ENCODE results near the gene C19orf12. TPM values are rescaled to one million over a fixed set of nuclear protein-coding genes. Genes with fewer than 3 reads are reported as not detected.

C19orf12 gene
- polyA plus RNA-seq, 6 donors from 2014 or later = 8.2 to 24.0 (median 15.3) TPM

GRCh38 chr19:29700498-29700897 is 14.6 kb downstream of the C19orf12 start:
- peak overlapping the region in 1 of 6 donors; percentile 30 for H3K27ac Mint-ChIP-seq
- no peaks in the 10 kb centered on the region for H3K36me3 Mint-ChIP-seq
- DNase-seq = no peak
- no peaks in the 10 kb centered on the region for H3K27me3 Mint-ChIP-seq
- no peaks in the 10 kb centered on the region for H3K9me3 Mint-ChIP-seq
- ATAC-seq (ENCODE audit: low read depth in 2 of 2) = no peak
- H3K4me1 Mint-ChIP-seq = peaks cover 7 to 9% (median 9%) of the 10 kb centered on the region in 3 donors
- no peak overlapping the region for H3K4me3 Mint-ChIP-seq

GRCh38 chr19:29699861-29700260 is 15.2 kb downstream of the C19orf12 start:
- no peaks in the 10 kb centered on the region for H3K36me3 Mint-ChIP-seq
- peaks cover 8 to 15% (median 9%) of the 10 kb centered on the region in 3 donors for H3K4me1 Mint-ChIP-seq
- no peaks in the 10 kb centered on the region for H3K27me3 Mint-ChIP-seq
- H3K27ac Mint-ChIP-seq = no peak overlapping the region
- H3K4me3 Mint-ChIP-seq = no peak overlapping the region
- DNase-seq = no peak
- ATAC-seq (ENCODE audit: low read depth in 2 of 2) = no peak
- H3K9me3 Mint-ChIP-seq = no peaks in the 10 kb centered on the region

GRCh38 chr19:29697523-29698261 is 17.4 kb downstream of the C19orf12 start:
- no peak for ATAC-seq (ENCODE audit: low read depth in 2 of 2)

GRCh38 chr19:29696565-29696846 is 18.6 kb downstream of the C19orf12 start:
- ATAC-seq (ENCODE audit: low read depth in 2 of 2) (no peak), DNase-seq (no peak)
- Mint-ChIP-seq H3K27ac (peak overlapping the region in 3 of 6 donors; percentile 57 to 95 (median 91)), H3K27me3 (no peaks in the 10 kb centered on the region), H3K4me1 (peaks cover 22 to 34% (median 32%) of the 10 kb centered on the region in 3 donors), H3K9me3 (no peaks in the 10 kb centered on the region), H3K36me3 (no peaks in the 10 kb centered on the region), H3K4me3 (no peak overlapping the region)

More at GRCh38 chr19:29697523-29698261, 17.4 kb downstream of the C19orf12 start:
- Mint-ChIP-seq H3K27ac (peak overlapping the region in 5 of 6 donors; percentile 54 to 93 (median 81)), H3K4me3 (no peak overlapping the region), H3K4me1 (peaks cover 22 to 32% (median 28%) of the 10 kb centered on the region in 3 donors), H3K9me3 (no peaks in the 10 kb centered on the region), H3K36me3 (no peaks in the 10 kb centered on the region), H3K27me3 (no peaks in the 10 kb centered on the region)
- DNase-seq = no peak

GRCh38 chr19:29695765-29696564 is 19.1 kb downstream of the C19orf12 start:
- Mint-ChIP-seq H3K27ac (peak overlapping the region; percentile 11 to 95 (median 66)), H3K4me1 (peaks cover 22 to 36% (median 35%) of the 10 kb centered on the region in 3 donors), H3K27me3 (no peaks in the 10 kb centered on the region), H3K36me3 (no peaks in the 10 kb centered on the region), H3K4me3 (peak overlapping the region in 1 of 8 donors; percentile 47), H3K9me3 (no peaks in the 10 kb centered on the region)
- ATAC-seq (ENCODE audit: low read depth in 2 of 2) = no peak
- no peak for DNase-seq

- Mint-ChIP-seq H3K4me3 (peak overlapping the region in 1 of 8 donors; percentile 35), H3K27ac (peak overlapping the region; percentile 69 to 92 (median 80)), H3K4me1 (peaks cover 22 to 39% (median 38%) of the 10 kb centered on the region in 3 donors), H3K9me3 (no peaks in the 10 kb centered on the region), H3K27me3 (no peaks in the 10 kb centered on the region), H3K36me3 (no peaks in the 10 kb centered on the region)
- DNase-seq (peak; percentile 67), ATAC-seq (ENCODE audit: low read depth in 2 of 2) (peak; percentile 93 to 96)
These were observed 20.1 kb downstream of the C19orf12 start for GRCh38 chr19:29694669-29695627.

- Mint-ChIP-seq H3K36me3 (peaks cover 0 to 6% of the 10 kb centered on the region in 2 donors), H3K27ac (peak overlapping the region; percentile 44 to 92 (median 76)), H3K9me3 (peaks cover 0 to 4% (median 0%) of the 10 kb centered on the region in 7 donors), H3K4me1 (peaks cover 22 to 43% (median 42%) of the 10 kb centered on the region in 3 donors), H3K27me3 (no peaks in the 10 kb centered on the region), H3K4me3 (peak overlapping the region in 1 of 8 donors; percentile 6)
- no peak for ATAC-seq (ENCODE audit: low read depth in 2 of 2)
- no peak for DNase-seq
These were observed 20.9 kb downstream of the C19orf12 start for GRCh38 chr19:29694161-29694560.

- no peak for DNase-seq
- peaks cover 0 to 7% (median 6%) of the 10 kb centered on the region in 3 donors for H3K27me3 Mint-ChIP-seq
- peaks cover 0 to 6% of the 10 kb centered on the region in 2 donors for H3K36me3 Mint-ChIP-seq
- peaks cover 19 to 42% (median 38%) of the 10 kb centered on the region in 3 donors for H3K4me1 Mint-ChIP-seq
- peaks cover 0 to 4% (median 0%) of the 10 kb centered on the region in 7 donors for H3K9me3 Mint-ChIP-seq
- peak overlapping the region; percentile 20 to 64 (median 42) for H3K27ac Mint-ChIP-seq
- H3K4me3 Mint-ChIP-seq = no peak overlapping the region
- ATAC-seq (ENCODE audit: low read depth in 2 of 2) = peak in 1 of 2 donors; percentile 22
These were observed 24.2 kb downstream of the C19orf12 start for GRCh38 chr19:29690842-29691241.

- Mint-ChIP-seq H3K36me3 (peaks cover 0 to 6% of the 10 kb centered on the region in 2 donors), H3K27ac (no peak overlapping the region), H3K27me3 (peaks cover 0 to 7% (median 6%) of the 10 kb centered on the region in 3 donors), H3K4me1 (peaks cover 0 to 20% (median 11%) of the 10 kb centered on the region in 3 donors), H3K4me3 (no peak overlapping the region), H3K9me3 (peaks cover 0 to 4% (median 0%) of the 10 kb centered on the region in 7 donors)
- ATAC-seq (ENCODE audit: low read depth in 2 of 2) (no peak), DNase-seq (no peak)
These were observed 26.9 kb downstream of the C19orf12 start for GRCh38 chr19:29687897-29688728.

GRCh38 chr19:29687244-29687896 is 27.7 kb downstream of the C19orf12 start:
- peaks cover 0 to 18% (median 11%) of the 10 kb centered on the region in 3 donors for H3K4me1 Mint-ChIP-seq
- ATAC-seq (ENCODE audit: low read depth in 2 of 2) (no peak), DNase-seq (no peak)
- H3K4me3 Mint-ChIP-seq = no peak overlapping the region
- H3K27ac Mint-ChIP-seq = peak overlapping the region in 2 of 6 donors; percentile 39 to 57
- peaks cover 0 to 4% (median 0%) of the 10 kb centered on the region in 7 donors for H3K9me3 Mint-ChIP-seq
- H3K36me3 Mint-ChIP-seq = peaks cover 0 to 6% of the 10 kb centered on the region in 2 donors
- peaks cover 0 to 7% (median 6%) of the 10 kb centered on the region in 3 donors for H3K27me3 Mint-ChIP-seq

- Mint-ChIP-seq H3K27me3 (peaks cover 0 to 7% (median 6%) of the 10 kb centered on the region in 3 donors), H3K4me3 (no peak overlapping the region), H3K27ac (peak overlapping the region in 1 of 6 donors; percentile 14), H3K36me3 (peaks cover 0 to 6% of the 10 kb centered on the region in 2 donors), H3K4me1 (peaks cover 2 to 19% (median 15%) of the 10 kb centered on the region in 3 donors), H3K9me3 (peaks cover 0 to 4% (median 0%) of the 10 kb centered on the region in 7 donors)
- no peak for DNase-seq
- no peak for ATAC-seq (ENCODE audit: low read depth in 2 of 2)
These were observed 28.7 kb downstream of the C19orf12 start for GRCh38 chr19:29686285-29686805.
